Right cardiac atrium (tissue), 5 donors: ENCODE results near the gene ATG5. TPM values are rescaled to one million over a fixed set of nuclear protein-coding genes. Genes with fewer than 3 reads are reported as not detected.
A peak's percentile ranks its signal among the peaks of the same experiment; 100 is the strongest.

Source experiments
- ATAC-seq, 2 donors: fragments of 200-7000 bp; cut with Tn5 transposase; one replicate each; pipeline versions ENCODE4 v1.8.0 to v1.9.1; 2020; ENCODE audit warnings: moderate library complexity in 2 of 2, mild to moderate bottlenecking in 1 of 2
- DNase-seq, 3 donors: peaks; one replicate each; pipeline ENCODE4 v3.0.0-alpha.2; 2020
- H3K27ac ChIP-seq: one replicate; pipeline ENCODE4 v1.5.1; 2013; ENCODE audit warnings: mild to moderate bottlenecking, low read length, control low read depth, moderate library complexity
- H3K27me3 ChIP-seq: one replicate; pipeline ENCODE4 v1.6.1; 2013; ENCODE audit not compliant: control insufficient read depth, insufficient read depth
- H3K4me1 ChIP-seq: one replicate; pipeline ENCODE4 v1.6.1; 2013; ENCODE audit warnings: low read length; ENCODE audit not compliant: control insufficient read depth, insufficient read depth
- H3K4me3 ChIP-seq: one replicate; pipeline ENCODE4 v1.5.1; 2013; ENCODE audit warnings: low read length, control low read depth
- H3K9me3 ChIP-seq: one replicate; pipeline ENCODE4 v1.6.1; 2013; ENCODE audit warnings: low read length; ENCODE audit not compliant: control insufficient read depth
- WGBS: extraction: QIAGEN DNeasy Blood & Tissue Kit; methylation state at CpG from one replicate; pipeline ENCODE4 v1.1.7; 2013; 5-methylcytosine and 5-hydroxymethylcytosine counted together
- intact Hi-C, 4 donors: fragments of 100-400 bp; cut with DNase I; formaldehyde crosslinking; loops; one replicate each; pipeline versions ENCODE4 v1.11.0 to v1.14.0; 2022 to 2023
- polyA plus RNA-seq: library from polyadenylated mRNA; stranded (reverse); fragments of 200-250 nt; gene quantifications from one replicate; pipeline ENCODE4 v1.2.3, GENCODE V29; 2013
- total RNA-seq, 4 donors: library from RNA; stranded (reverse); fragmentation: NEBNext Ultra II Directional; extraction: Animal tissue kit (Norgen Biotek cat#: 25700); gene quantifications; one replicate each; pipeline ENCODE4 v1.2.1, GENCODE V29; 2021
- donor health status: healthy with polysubstance abuse.
- donor health status: DM: no; HTN: yes; CAD: no.
- donor health status: DM: no; HTN: no; CAD: no.
- donor health status: DM: no; HTN: yes; CAD: no; lungs with severe emphysema.
- donor health status: DM: yes; HTN: yes; CAD: no.

The ATG5 gene
- total and polyA plus RNA-seq, 5 donors = 11.2 to 21.8 (median 20.0) TPM

DNA sequence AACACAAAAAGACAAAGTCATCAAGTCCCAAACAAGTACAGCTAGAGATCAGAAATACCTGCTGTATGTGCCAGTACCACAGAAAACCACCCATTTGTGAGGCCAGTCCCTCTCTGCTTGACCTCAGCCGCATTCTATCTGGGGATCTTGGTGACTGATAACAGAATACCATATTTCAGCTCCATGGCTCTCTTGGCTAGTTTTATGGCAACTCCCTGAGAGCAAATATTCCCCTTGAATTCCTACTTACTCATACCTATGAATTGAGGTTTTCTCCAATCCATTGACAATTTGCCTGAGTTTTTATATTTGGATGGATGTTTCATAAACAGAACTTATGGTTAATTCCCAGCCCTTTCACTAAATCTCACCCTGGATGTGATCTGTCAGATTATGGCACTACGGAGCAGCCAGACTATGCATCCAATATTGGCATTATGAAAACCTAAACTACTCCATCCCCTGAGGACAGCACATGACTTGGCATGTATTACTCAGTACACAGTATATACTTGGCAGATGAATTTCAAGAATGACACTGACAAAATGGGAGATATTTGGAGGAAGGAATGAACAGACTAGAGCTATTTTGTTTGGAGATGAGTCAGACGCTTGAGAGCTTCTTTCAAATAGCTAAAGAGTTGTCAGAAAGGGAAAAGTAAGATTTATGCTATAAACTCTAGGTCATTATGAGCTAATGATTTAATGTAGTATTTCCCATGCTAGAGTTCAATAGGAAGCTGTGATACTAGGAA, 143.7 kb downstream of the ATG5 start:
- no peak for ATAC-seq
- intact Hi-C loops = no loop called here
- no peak overlapping the region for H3K27ac ChIP-seq
- no peaks in the 10 kb centered on the region for H3K9me3 ChIP-seq
- no peaks in the 10 kb centered on the region for H3K4me1 ChIP-seq
- no peak overlapping the region for H3K4me3 ChIP-seq
- WGBS = 79% methylated on average over 3 of the region's 3 CpGs
- no peaks in the 10 kb centered on the region for H3K27me3 ChIP-seq
- DNase-seq = no peak

DNA sequence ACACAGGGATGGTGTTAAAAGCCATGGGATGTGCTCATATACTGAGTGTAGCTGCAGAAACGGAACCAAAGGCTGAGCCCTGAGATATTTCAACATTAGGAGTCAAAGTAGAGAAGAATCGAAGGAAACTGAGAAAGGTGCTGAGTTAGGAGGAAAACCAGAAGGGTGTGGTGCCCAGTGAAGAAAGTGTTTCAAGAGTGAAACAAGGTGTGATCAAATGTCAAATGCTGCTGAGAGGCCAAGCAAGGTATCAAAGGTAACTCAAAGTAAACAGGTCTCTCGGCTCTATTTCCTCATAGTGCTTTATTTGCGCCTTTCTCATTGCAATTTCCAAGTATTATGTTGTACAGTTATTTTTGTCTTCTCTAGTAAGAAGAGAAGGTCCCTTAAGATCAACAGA, 145.4 kb downstream of the ATG5 start:
- ATAC-seq (no peak), DNase-seq (no peak)
- Histone ChIP-seq H3K27me3 (no peaks in the 10 kb centered on the region), H3K9me3 (no peaks in the 10 kb centered on the region), H3K27ac (no peak overlapping the region), H3K4me3 (no peak overlapping the region), H3K4me1 (no peaks in the 10 kb centered on the region)
- WGBS = 94% methylated on average over 4 of the region's 4 CpGs
- intact Hi-C loops = no loop called here

DNA sequence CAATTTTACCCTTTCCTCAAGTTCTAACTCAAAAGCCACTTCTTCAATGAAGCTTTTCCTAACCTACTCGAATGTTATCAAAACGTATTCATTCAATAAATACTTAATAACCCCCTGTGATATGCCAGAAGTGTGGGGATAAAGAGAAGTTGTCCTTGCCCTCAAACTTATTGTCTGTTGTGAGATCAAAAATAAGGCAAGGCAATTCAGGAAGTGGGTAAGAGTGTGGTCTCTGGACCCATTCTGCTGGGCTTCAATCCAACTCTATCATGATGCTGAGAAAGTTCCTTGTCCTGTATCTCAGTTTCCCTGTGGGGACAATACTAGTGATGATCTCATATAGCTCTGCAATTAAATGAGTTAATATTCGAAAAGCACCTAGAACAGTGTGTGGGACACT, 146.7 kb downstream of the ATG5 start:
- 80% methylated on average over 3 of the region's 3 CpGs for WGBS
- Histone ChIP-seq H3K4me3 (no peak overlapping the region), H3K4me1 (no peaks in the 10 kb centered on the region), H3K27ac (no peak overlapping the region), H3K9me3 (no peaks in the 10 kb centered on the region), H3K27me3 (no peaks in the 10 kb centered on the region)
- DNase-seq = no peak
- no peak for ATAC-seq
- intact Hi-C loops = no loop called here

DNA sequence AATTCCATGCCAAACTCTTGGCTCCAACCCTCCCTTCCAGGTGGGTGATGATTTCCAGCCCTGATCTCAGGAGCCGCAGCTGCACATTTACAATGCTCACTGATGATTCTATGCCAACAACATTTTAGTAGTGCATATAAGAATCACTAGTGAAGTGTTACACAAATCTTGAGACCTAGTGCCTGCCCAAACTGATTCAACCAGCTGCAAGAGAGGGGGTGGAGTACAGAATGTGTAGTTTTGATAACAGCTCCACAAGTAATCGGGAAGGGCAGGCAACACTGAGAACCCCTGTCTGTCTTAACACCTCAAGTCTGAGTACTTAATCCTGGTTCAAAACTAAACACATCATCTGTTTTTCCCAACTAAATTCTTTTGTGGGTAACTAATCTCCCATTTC, 147.8 kb downstream of the ATG5 start:
- H3K9me3 ChIP-seq = no peaks in the 10 kb centered on the region
- ATAC-seq (no peak), DNase-seq (no peak)
- H3K27me3 ChIP-seq = no peaks in the 10 kb centered on the region
- no peak overlapping the region for H3K4me3 ChIP-seq
- no peaks in the 10 kb centered on the region for H3K4me1 ChIP-seq
- no peak overlapping the region for H3K27ac ChIP-seq
- 63% methylated on average over 2 of the region's 2 CpGs for WGBS
- intact Hi-C loops = no loop called here

DNA sequence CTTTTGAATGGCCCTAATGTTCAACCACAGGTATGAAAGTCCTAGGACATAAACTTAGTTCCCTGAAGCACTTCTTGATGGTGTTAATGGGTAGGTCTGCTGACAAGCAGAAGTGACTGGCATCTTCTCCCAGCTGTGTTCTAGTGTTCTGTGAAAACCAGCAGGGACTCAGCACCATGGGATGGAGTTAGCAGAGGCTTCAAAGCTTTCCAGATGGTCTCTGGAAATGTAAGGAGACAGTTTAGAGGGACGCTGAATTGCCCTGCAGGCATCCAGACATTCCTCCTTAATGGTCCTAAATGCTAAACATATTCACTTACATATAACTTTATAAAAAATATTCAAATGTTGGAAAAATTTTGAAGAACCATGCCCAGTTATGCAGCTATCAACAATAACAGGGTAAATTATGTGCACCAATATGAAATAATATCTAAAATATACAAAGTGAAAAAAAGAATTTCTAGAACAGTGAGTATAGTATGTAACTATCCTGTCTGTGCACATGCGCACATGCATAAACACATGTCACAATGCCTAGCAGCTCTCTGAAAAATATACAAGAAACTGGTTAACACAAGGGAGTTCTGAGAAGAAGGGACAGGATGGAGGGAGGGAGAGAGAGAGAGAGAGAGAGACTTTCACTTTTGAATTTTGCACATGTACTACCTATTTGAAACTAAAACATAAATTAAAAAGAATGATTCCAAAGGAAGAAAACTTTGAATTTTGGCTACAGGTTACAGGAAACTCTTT, 152.3 kb downstream of the ATG5 start:
- Histone ChIP-seq H3K27ac (no peak overlapping the region), H3K4me3 (no peak overlapping the region), H3K4me1 (no peaks in the 10 kb centered on the region), H3K27me3 (no peaks in the 10 kb centered on the region), H3K9me3 (no peaks in the 10 kb centered on the region)
- WGBS = 87% methylated on average over 2 of the region's 2 CpGs
- ATAC-seq (no peak), DNase-seq (no peak)
- intact Hi-C loops = no loop called here

DNA sequence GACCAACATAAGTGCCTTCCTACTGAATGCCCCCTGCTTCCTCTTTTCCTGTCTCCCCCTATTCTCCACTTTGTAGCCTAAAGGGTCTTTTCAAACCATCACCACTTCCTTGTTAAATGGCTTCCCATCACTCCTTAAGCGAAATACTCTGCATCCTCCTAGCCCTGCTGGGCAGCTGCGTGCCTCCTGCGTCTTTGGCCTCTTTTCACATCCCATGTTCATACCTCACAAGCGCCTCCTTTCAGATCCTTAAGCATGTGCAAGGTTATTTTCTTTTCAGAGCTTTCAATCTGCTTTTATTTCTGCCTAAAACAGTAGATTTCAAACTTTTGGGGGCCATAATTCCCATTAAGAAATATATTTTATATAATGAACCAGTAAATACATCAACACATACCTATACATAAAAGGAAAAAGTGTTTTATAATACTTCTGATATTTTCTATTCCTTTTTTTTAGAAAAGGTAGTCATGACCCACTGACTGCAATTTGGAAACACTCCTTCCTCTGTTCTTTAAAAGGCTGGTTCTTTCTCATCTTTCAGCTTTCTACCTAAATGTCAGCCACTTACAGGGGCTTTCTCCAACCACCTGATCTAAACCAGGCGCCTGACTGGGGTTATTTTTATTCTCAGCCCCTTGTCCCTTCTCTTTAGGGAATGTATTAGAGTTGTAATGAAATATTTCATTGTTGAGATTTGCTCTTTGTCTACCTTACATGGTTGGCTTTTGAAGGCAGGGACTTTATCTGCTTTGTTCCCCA, 155.3 kb downstream of the ATG5 start:
- no peak overlapping the region for H3K27ac ChIP-seq
- H3K27me3 ChIP-seq = no peaks in the 10 kb centered on the region
- no peak overlapping the region for H3K4me3 ChIP-seq
- no peaks in the 10 kb centered on the region for H3K9me3 ChIP-seq
- ATAC-seq = no peak
- no peak for DNase-seq
- intact Hi-C loops = no loop called here
- 92% methylated on average over 5 of the region's 5 CpGs for WGBS
- no peaks in the 10 kb centered on the region for H3K4me1 ChIP-seq

DNA sequence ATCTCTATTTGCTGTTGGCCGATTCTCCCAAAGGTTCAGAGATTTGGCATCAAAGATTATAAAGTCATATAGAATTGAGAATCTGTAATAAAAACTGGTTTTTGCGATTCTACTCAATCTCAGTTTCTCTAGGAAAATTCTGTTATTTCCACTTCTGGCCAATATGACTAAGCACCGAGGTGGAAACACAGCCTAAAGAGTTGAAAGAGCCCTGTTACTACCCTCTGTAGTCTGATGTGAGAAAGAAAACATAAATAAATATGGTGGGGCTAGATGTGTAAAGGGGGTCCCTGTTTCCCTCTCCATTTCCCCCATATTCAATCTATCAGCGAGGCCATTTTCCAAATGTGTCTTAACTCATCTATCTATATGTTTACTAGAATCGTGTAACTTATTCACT, 156.0 kb downstream of the ATG5 start:
- Histone ChIP-seq H3K4me3 (no peak overlapping the region), H3K4me1 (no peaks in the 10 kb centered on the region), H3K27ac (no peak overlapping the region), H3K9me3 (no peaks in the 10 kb centered on the region), H3K27me3 (no peaks in the 10 kb centered on the region)
- DNase-seq (no peak), ATAC-seq (no peak)
- intact Hi-C loops = no loop called here
- 96% methylated on average over 5 of the region's 5 CpGs for WGBS

DNA sequence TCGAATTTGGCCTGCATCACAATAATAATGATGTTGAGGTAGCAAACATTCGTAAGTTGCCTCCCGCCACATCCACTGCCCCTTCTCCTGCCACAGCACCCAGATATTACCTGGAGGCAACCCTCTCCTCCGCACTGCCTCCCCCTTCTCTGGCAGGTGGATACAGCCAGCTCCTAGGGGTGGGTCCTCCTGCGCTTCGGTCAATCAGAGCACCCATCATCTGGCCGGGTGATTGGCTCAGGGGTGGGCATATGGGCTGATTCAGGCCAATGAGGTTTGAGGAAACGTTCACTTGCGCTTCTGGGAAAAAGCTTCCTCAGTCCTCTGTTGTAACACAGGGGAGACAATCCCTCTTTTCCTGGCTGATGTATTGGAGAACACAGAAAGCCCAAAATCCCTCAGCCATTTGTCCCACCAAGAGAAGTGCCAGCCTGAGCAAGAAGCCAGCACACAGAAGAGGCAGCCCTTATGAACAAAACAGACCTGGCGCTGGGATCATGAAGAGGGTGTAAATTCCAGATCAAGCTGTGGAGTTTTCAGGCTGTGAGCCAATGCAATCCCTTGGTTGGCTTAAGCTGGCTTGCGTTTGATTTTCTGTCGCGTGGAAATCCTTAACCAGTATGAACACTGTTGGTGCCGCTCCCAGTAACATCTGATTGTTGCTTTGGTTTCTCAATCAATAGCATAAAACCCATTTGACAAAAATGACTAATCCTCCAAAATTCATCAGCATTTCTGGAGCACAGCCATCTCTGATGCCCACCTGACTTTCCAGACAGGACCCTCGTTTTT, 157.3 kb downstream of the ATG5 start:
- no peaks in the 10 kb centered on the region for H3K27me3 ChIP-seq
- H3K27ac ChIP-seq = no peak overlapping the region
- ATAC-seq = peak in 1 of 2 donors; percentile 19
- no peaks in the 10 kb centered on the region for H3K9me3 ChIP-seq
- H3K4me1 ChIP-seq = no peaks in the 10 kb centered on the region
- WGBS = 84% methylated on average over 15 of the region's 15 CpGs
- H3K4me3 ChIP-seq = no peak overlapping the region
- no peak for DNase-seq
- intact Hi-C loops = no loop called here

DNA sequence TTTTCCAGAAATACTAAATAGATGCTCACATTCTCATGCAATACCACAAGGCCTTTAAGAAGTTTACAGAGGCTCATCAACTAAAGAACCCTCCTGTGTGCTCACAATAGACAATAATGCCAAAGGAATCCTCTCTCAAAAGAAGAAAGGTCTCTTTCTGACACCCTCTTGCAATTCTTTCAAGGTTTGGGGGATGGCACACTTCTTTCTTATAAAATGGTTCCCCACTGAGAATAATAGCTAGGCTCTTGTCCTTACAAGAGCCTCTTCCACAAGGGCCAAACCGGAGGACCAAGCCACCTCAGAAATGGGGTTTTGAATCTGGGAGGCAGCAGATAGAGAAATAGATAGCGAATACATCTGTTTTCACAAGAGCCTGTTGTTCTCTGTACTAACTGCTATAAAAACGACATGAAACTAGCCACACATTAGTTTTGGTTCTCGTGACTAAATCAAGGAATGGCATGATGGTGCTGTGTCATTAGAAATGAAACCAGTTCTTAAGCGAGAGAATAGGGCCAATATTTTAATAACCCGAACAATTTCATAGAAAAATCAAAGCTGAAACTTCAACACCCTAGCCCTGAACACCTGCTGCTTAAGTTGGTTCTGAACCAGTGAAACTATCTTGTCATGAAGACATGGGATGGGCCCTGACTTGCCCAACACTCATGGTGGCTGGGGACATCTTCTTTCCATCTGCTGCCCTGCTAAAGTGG, 158.3 kb downstream of the ATG5 start:
- Histone ChIP-seq H3K4me3 (no peak overlapping the region), H3K27ac (no peak overlapping the region), H3K27me3 (no peaks in the 10 kb centered on the region), H3K4me1 (no peaks in the 10 kb centered on the region), H3K9me3 (no peaks in the 10 kb centered on the region)
- 88% methylated on average over 6 of the region's 6 CpGs for WGBS
- no peak for DNase-seq
- no peak for ATAC-seq
- intact Hi-C loops = no loop called here

DNA sequence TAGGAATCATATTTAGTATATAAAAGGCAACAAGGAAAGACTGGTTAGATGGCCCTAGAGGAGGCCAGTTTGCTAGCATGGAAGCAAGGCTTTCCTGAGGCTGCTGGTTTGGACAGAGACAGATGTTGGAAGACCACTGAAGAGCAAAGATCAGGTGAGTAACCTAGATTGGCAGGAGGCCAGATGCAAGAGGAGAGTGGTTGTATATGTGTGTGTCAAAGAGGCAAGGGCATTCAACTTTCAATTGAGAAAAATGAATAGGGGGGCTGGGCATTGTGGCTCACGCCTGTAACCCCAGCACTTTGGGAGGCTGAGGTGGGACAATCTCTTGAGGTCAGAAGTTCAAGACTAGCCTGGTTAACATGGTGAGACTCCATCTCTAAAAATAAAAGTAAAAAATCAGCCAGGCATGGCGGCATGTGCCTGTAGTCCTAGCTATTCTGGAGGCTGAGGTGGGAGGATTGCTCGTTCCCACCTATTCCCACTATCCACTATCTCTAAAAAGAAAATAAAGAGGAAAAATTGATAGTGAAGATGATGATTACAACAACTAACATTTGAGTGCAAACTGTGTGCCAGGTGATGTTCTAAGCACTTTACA, 159.6 kb downstream of the ATG5 start:
- ATAC-seq (no peak), DNase-seq (no peak)
- no peak overlapping the region for H3K27ac ChIP-seq
- H3K9me3 ChIP-seq = no peaks in the 10 kb centered on the region
- no peaks in the 10 kb centered on the region for H3K4me1 ChIP-seq
- H3K4me3 ChIP-seq = no peak overlapping the region
- H3K27me3 ChIP-seq = no peaks in the 10 kb centered on the region
- intact Hi-C loops = no loop called here
- WGBS = 92% methylated on average over 3 of the region's 3 CpGs
